Cardiac septum (tissue), 1 donor: ENCODE measurements around the gene MAMSTR. TPM values are rescaled to one million over a fixed set of nuclear protein-coding genes. Genes with fewer than 3 reads are reported as not detected.
"Not testable (repeated sequence)": the region's sequence is repeated elsewhere in the genome, so short reads cannot be mapped to it uniquely, and the experiment has no call there.

Source experiments
- DNase-seq: peaks from one replicate; pipeline ENCODE4 v3.0.0-alpha.2; 2020; ENCODE audit warnings: low spot score
- intact Hi-C: fragments of 100-400 bp; cut with DNase I; formaldehyde crosslinking; loops from one replicate; pipeline ENCODE4 v1.14.0; 2022
- total RNA-seq: library from RNA; stranded (reverse); fragmentation: NEBNext Ultra II Directional; extraction: Animal tissue kit (Norgen Biotek cat#: 25700); gene quantifications from one replicate; pipeline ENCODE4 v1.2.1, GENCODE V29; 2021
- donor health status: DM: no; HTN: no; CAD: no.

The MAMSTR gene
- total RNA-seq, 1 donor from 2014 or later = 3.2 TPM

DNA sequence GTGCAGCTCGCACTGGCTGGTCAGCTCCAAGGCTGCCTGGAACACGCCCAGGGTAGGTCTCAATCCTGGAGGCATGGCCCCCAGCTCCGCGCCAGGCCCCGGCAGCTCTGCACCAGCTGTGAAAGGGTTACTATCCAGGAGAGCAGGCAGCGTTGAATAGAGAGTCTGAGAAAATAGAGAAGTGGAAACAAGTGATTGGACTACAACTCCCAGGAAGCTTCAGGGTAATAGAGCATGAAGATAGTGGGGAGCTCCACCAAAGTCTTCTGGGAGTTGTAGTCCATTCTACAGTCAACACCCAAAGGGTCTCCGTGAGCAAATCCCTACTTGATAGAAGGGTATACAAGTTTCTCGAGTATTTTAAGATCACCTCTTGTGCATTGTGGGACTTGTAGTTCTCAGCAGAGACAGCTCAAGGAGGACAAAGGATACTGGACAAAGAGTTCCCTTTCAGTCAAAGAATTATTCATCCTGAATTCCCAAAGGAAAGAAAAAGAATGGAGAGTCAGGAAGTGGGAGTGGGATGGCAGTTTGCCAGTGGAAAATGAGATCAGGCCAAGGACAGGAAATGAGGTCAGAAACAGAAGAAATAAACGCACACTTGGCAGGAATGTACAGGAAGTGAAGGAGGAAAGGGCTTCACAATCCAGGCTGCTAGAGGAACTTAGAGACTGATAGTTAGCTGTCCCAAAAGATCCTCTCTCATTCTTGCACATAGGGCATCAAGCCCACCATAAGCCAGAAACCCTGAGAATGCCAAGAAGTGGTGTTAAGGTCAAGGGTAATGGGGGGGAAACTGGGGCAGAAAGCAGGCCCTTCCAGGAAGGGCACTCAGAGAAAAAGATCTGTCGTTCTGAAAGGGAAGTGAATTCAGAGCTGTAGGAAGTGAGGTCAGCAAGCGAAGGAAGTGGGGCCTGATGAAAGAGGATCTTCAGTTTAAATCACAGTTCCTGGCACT, 5.5 kb upstream of the MAMSTR start:
- intact Hi-C loops = no loop called here
- DNase-seq = no peak

- DNase-seq = no peak
- intact Hi-C loops = no loop called here
Measured at GRCh38 chr19:48722196-48722708, 2.7 kb upstream of the MAMSTR start.

DNA sequence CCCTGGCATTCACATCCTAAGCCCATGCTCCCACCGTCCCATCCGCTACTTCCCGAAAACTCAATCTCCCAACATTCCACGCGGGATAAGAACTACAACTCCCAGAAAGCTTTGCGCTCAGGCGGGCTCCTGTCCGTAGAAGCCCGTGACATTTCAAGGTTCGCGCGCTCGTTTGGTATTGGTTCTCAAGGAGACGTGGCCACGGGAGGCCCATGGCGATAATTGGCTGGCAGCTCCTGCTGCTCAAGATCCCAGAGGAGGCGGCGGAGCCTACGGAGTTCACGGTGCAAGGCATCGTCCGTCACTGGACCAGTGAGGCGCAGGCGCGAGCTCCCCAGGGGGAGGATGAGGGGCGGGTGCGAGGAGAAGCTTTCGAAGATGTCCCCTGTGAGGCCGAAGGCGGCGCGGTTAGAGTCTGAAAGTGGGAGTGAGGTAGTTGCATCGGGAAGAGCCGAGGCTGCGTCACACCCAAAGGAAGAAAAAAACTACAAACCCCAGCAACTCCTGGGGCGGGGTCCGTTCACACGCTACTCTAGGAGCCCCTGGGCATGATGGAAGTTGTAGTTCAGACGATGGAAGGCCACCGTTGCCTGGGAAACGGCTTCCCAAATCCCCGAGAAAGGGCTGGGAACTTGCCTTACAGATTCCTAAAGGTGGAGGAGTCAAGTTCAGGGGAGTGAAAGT, 1.2 kb upstream of the MAMSTR start:
- intact Hi-C loops = no loop called here
- DNase-seq = peak; percentile 98

DNA sequence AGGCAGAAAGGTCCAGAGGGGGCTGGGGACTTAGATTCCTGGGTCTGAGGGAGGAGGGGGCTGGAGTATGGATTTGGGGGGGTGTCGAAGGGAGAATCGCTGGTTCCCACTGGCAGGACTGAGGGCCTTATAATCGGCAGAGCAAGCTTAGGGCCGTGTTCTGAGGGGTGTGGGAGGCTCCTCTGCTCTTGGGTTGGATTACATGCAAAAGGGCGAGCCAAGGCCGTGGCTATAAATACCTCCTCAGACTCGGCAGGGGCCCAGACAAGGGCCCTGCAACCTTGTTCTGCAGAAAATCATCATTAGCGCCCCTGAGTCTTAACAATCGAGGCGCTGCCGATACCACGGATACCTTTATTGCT, 707 bp upstream of the MAMSTR start:
- DNase-seq = no peak
- intact Hi-C loops = no loop called here

- no peak for DNase-seq
- intact Hi-C loops = no loop called here
Measured at GRCh38 chr19:48718711-48719231, 754 bp downstream of the MAMSTR start.

DNA sequence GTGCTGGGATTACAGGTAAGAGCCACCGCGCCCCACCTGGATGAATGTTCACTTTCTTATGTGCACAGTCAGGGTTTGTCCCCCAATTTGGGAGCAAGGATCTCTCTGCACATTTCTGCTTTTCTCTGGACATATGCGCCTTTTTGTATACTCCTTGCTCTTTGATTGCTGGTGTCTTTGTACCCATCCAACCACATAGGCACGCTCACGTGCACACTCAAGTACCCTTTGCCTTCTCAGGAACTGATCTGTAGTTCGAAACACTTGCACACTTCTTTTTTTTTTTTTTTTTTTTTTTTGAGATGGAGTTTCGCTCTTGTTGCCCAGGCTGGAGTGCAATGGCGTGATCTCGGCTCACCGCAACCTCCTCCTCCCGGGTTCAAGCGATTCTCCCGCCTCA, 1.4 kb downstream of the MAMSTR start:
- intact Hi-C loops = not testable (repeated sequence)

GRCh38 chr19:48716562-48717291, 2.8 kb downstream of the MAMSTR start:
- intact Hi-C loops = no loop called here

More for the DNA sequence above, 1.4 kb downstream of the MAMSTR start:
- DNase-seq = not testable (repeated sequence)

GRCh38 chr19:48715681-48716171, 3.8 kb downstream of the MAMSTR start:
- intact Hi-C loops = no loop called here
- DNase-seq = no peak

More at GRCh38 chr19:48716562-48717291, 2.8 kb downstream of the MAMSTR start:
- no peak for DNase-seq

- DNase-seq = no peak
- intact Hi-C loops = loop anchor here (5.0 kb wide), 1 partner anchor 38 kb away; no protein-coding TSS in a partner anchor
Measured at GRCh38 chr19:48714759-48715675, 4.5 kb downstream of the MAMSTR start.

DNA sequence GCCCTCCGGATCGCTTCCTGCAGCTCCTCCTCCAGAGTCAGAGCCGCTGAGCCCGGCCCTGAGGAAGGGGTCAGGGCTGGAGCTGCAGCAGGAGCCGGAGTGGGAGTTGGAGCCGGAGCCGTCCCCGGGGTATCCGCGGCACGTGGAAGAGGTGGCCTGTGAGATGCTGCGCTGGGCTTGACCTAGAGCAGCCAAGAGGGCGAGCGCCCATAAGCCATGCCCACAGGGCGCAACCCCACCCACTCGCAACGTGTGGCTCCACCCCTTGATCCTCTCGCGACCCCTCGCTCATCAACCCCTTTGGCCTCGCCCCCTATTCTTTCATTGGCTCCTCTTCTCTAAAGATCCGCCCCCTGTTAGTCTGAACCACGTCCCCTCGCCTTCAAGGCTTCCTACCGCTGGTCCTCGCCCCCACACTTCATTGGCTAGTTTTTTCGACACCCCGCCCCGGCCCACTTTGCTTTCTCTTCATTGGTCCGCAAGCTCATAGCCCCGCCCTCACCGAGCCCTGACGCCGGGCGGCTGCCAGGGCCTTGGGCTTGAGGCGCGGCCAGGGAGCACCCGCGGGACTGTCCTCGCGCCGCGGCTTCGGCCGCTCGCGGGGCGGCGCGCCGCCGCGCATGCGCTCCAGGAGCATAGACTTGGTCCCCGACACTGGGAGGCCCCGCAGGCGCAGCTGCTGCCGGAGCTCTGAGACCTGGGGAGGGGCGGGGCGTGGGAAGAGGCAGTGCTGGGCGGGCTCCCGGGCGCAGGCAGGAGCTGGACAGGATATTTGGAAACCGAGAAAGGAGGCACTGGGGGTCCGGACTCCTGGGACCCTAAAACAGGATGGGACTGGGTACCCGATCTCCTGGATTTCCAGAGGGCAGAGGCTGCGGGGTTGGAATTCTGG, 5.4 kb downstream of the MAMSTR start:
- intact Hi-C loops = loop anchor here (5.0 kb wide), 1 partner anchor 37 kb away; no protein-coding TSS in a partner anchor
- peak; percentile 99 for DNase-seq

DNA sequence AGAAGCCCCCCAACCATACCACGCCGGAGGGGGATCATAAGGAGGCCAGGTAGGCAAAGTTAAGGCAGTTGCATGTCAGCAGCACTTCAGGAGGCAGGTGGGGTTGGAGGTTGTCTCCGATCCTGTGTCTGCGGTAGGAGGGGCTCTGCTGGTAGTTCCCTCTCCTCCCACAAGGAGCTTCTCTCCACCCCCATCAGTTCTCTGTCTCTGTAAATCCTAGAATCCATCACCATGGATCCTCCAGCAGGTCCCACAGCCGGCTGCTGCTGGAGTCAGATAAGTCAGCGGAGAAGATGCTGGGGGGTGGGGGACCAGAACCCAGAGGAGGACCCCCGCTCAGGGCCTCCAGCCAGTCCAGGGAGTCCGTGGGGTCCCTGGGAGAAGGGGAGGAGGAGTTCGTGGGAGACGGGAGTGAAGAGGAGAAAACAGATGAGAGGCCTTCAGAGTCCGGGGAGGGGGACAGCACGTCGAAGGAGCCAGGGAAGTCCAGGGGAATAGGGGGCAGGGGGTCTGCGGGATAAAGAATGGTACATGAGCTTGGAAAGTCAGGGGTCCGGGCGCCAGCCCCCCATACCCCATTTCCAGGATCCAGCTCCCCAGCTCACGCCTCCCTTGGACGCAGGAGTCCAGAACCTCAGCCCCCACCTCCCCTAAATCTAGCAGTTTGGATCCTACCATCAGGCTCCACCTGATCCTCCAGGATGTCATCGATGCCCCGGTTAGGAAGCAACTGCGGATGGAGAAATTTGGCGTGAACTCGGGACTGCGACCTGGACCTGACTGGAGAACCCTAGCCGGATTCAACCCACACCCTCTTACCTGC, 6.3 kb downstream of the MAMSTR start:
- intact Hi-C loops = loop anchor here (5.0 kb wide), 1 partner anchor 36 kb away; no protein-coding TSS in a partner anchor
- no peak for DNase-seq

DNA sequence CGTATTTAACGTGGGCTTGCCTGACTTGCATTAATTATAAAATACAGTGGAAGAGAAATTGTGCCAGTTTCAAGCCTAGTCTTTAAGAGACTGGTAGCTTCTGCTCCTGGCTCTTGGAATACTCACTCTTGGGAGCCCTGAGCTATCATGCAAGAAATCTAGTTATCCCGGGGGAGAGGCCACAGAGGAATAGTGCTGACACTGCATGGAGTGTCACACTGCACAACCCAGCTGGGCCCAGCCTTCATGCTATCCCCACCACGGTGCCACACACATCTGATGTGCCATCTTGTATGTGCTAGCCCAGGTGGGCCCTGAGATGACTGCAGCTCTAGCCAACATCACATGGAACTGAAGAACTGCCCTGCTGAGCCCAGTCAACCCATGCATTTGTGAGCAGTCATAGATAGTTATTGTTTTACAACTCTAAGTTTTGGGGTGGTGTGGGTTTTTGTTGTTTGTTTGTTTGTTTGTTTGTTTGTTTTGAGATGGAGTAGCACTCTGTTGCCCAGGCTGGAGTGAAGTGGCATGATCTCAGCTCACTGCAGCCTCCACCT, 8.3 kb downstream of the MAMSTR start:
- DNase-seq = no peak
- intact Hi-C loops = loop anchor here (5.0 kb wide), 1 partner anchor 34 kb away; no protein-coding TSS in a partner anchor

DNA sequence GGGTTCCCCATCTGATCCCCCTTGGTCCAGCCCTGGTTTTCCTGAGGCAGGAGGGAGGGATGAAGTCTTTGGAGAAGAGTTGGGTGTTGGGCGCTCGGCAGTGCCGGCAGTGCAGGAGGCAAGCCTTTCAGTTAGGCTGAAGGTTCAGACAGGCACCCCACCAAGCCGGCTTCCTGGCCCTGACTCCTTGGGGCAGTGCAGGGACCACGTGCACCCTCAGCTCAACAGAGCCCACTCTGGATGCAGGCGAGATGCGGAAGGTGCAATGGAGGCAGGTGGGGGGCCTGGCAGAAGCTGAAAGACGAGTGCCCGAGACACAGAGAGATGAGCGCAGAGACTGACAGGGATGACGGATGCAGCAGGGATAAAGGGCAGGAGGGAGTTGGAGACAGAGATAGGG, 11.1 kb downstream of the MAMSTR start:
- DNase-seq = no peak
- intact Hi-C loops = no loop called here

GRCh38 chr19:48705431-48705830, 14.1 kb downstream of the MAMSTR start:
- intact Hi-C loops = no loop called here
- no peak for DNase-seq

DNA sequence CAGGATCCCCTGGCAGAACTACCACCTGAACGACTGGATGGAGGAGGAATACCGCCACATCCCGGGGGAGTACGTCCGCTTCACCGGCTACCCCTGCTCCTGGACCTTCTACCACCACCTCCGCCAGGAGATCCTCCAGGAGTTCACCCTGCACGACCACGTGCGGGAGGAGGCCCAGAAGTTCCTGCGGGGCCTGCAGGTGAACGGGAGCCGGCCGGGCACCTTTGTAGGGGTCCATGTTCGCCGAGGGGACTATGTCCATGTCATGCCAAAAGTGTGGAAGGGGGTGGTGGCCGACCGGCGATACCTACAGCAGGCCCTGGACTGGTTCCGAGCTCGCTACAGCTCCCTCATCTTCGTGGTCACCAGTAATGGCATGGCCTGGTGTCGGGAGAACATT, 16.2 kb downstream of the MAMSTR start:
- intact Hi-C loops = no loop called here
- DNase-seq = no peak

- intact Hi-C loops = no loop called here
- no peak for DNase-seq
Measured at GRCh38 chr19:48702701-48703100, 16.8 kb downstream of the MAMSTR start.
